Measurements from ENCODE around the gene TMEM119.
A peak's percentile ranks its signal among the peaks of the same experiment; 100 is the strongest.

The TMEM119 gene

DNA sequence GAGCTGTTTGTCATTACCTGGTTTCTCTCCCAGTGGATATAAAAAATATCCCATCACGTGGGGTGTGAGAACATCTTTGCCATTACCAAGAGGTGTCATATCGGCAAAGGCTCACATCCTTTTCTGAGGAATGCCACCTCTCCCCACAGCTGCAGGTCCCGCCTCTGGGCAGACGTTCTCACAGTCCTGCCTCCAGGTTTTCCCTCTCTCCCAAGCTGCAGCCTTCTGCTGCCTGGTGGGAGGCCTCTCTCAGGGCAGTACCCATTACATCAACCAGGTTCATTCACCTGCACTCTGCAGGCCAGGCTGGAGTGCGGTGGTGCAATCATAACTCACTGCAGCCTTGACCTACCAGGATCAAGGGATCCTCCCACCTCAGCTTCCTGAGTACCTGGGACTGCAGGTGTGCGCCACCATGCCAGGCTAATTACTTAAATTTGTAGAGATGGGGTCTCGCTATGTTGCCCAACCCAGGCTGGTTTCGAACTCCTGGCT is 15.0 kb upstream of the TMEM119 start:
- Mint-ChIP-seq H3K27ac (no peak overlapping the region), H3K4me1 (peaks cover 19% of the 10 kb centered on the region), H3K36me3 (ENCODE audit: low read depth) (no peaks in the 10 kb centered on the region), H3K27me3 (ENCODE audit: low read depth, poor library complexity) (peaks cover 14% of the 10 kb centered on the region), H3K4me3 (no peak overlapping the region), H3K9me3 (peaks cover 7% of the 10 kb centered on the region)
- TF ChIP-seq, protein P1, sequence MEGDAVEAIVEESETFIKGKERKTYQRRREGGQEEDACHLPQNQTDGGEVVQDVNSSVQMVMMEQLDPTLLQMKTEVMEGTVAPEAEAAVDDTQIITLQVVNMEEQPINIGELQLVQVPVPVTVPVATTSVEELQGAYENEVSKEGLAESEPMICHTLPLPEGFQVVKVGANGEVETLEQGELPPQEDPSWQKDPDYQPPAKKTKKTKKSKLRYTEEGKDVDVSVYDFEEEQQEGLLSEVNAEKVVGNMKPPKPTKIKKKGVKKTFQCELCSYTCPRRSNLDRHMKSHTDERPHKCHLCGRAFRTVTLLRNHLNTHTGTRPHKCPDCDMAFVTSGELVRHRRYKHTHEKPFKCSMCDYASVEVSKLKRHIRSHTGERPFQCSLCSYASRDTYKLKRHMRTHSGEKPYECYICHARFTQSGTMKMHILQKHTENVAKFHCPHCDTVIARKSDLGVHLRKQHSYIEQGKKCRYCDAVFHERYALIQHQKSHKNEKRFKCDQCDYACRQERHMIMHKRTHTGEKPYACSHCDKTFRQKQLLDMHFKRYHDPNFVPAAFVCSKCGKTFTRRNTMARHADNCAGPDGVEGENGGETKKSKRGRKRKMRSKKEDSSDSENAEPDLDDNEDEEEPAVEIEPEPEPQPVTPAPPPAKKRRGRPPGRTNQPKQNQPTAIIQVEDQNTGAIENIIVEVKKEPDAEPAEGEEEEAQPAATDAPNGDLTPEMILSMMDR (IDR thresholded peaks at IDR 0.05) = no peak
- DNase-seq = no peak

GRCh38 chr12:108611884-108612415 is 14.1 kb upstream of the TMEM119 start:
- TF ChIP-seq, protein P1 (IDR thresholded peaks at IDR 0.05) = peak; percentile 26
- Mint-ChIP-seq H3K27ac (no peak overlapping the region), H3K4me3 (no peak overlapping the region), H3K9me3 (peaks cover 7% of the 10 kb centered on the region), H3K36me3 (ENCODE audit: low read depth) (no peaks in the 10 kb centered on the region), H3K4me1 (peaks cover 26% of the 10 kb centered on the region), H3K27me3 (ENCODE audit: low read depth, poor library complexity) (peaks cover 13% of the 10 kb centered on the region)
- DNase-seq = peak; percentile 37

GRCh38 chr12:108610856-108611605 is 13.1 kb upstream of the TMEM119 start:
- H3K4me1 Mint-ChIP-seq = peaks cover 35% of the 10 kb centered on the region
- H3K9me3 Mint-ChIP-seq = peaks cover under 1% of the 10 kb centered on the region
- no peaks in the 10 kb centered on the region for H3K36me3 Mint-ChIP-seq (ENCODE audit: low read depth)
- TF ChIP-seq, protein P1 (IDR thresholded peaks at IDR 0.05) = no peak
- H3K4me3 Mint-ChIP-seq = no peak overlapping the region
- DNase-seq = no peak
- peaks cover 4% of the 10 kb centered on the region for H3K27me3 Mint-ChIP-seq (ENCODE audit: low read depth, poor library complexity)
- H3K27ac Mint-ChIP-seq = no peak overlapping the region

GRCh38 chr12:108610336-108610815 is 12.5 kb upstream of the TMEM119 start:
- no peaks in the 10 kb centered on the region for H3K36me3 Mint-ChIP-seq (ENCODE audit: low read depth)
- H3K27ac Mint-ChIP-seq = no peak overlapping the region
- H3K9me3 Mint-ChIP-seq = no peaks in the 10 kb centered on the region
- H3K4me3 Mint-ChIP-seq = no peak overlapping the region
- peaks cover 3% of the 10 kb centered on the region for H3K27me3 Mint-ChIP-seq (ENCODE audit: low read depth, poor library complexity)
- TF ChIP-seq, protein P1 (IDR thresholded peaks at IDR 0.05) = no peak
- no peak for DNase-seq
- peaks cover 42% of the 10 kb centered on the region for H3K4me1 Mint-ChIP-seq

DNA sequence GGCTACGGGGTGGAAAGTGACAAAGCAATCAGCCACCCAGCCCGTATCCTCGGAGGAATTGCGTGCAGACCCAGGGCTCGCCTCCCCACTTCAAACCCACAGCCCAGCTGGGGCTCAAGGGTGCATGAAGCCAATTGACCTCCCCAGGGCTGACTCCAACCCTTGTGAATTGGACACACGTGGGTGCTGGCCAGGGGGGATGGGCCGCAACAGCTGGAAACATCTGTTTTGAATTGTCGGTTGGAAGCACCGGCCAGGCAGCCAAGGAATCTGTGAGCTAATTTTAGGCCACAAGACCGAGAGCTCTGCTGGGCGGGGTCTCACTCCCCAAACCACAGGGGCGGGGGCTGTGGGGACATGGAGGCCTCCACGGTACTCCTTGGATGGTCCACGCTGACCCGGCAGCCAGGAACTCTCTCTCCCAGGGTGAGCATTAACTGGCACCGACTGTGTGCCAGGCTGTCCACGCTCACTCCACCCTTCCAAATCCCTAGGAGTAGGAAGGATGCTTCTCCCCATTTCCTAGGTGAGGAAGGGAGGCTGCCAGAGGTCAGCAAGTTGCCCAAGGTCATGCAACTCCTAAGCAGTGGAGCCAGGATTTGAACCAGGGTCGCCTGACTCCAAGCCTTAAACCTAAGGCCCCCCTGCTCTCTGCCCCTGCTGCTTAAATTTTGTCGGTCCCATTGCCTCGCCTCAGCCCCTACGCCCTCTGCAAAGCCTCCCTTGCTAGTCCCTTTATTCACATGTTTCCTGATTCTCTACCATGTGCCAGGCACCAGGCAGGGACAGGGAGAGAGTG is 11.9 kb upstream of the TMEM119 start:
- peaks cover 48% of the 10 kb centered on the region for H3K4me1 Mint-ChIP-seq

More for the DNA sequence above, 11.9 kb upstream of the TMEM119 start:
- H3K27me3 Mint-ChIP-seq (ENCODE audit: low read depth, poor library complexity) = peaks cover 6% of the 10 kb centered on the region
- TF ChIP-seq, protein P1 (IDR thresholded peaks at IDR 0.05) = no peak
- no peak overlapping the region for H3K27ac Mint-ChIP-seq
- no peaks in the 10 kb centered on the region for H3K36me3 Mint-ChIP-seq (ENCODE audit: low read depth)
- no peak overlapping the region for H3K4me3 Mint-ChIP-seq
- DNase-seq = no peak
- no peaks in the 10 kb centered on the region for H3K9me3 Mint-ChIP-seq
